ENCODE data around the gene TCTA. TPM values are rescaled to one million over a fixed set of nuclear protein-coding genes. Genes with fewer than 3 reads are reported as not detected.

The TCTA gene
- total and polyA plus RNA-seq, 2 of the 8 experiments (the other 6 are each of a cell fraction or from before 2014, with no cell fraction given): 6.2 to 11.0 TPM

GRCh38 chr3:49445391-49445790 lies 33.2 kb downstream of the TCTA start:
- FAIRE-seq (no peak), DNase-seq (ENCODE audit: low read depth in 1 of 2, low spot score in 2 of 2) (no peak)
- Histone ChIP-seq H4K91ac (replicated peaks; ENCODE audit: insufficient read length, low read length) (no peak overlapping the region), H4K5ac (ENCODE audit: insufficient read length, low read depth, low read length) (no peak overlapping the region), H3K4ac (replicated peaks; ENCODE audit: insufficient read length, low read depth, low read length) (no peak overlapping the region), H3K4me1 (replicated peaks in 1 of 4; ENCODE audit: control insufficient read depth in 3 of 4, insufficient read depth in 4 of 4, low read length in 3 of 4) (no peaks in the 10 kb centered on the region), H2AFZ (ENCODE audit: low read length) (no peak overlapping the region), H3K79me1 (ENCODE audit: low read depth, low read length) (no peaks in the 10 kb centered on the region), H3K9me3 (ENCODE audit: insufficient read depth in 2 of 2, low read depth in 1 of 2, low read length in 1 of 2) (no peaks in the 10 kb centered on the region), H4K8ac (ENCODE audit: extremely low read depth, insufficient read depth, low read length) (no peak overlapping the region), H3K9ac (replicated peaks in 1 of 4; ENCODE audit: extremely low read depth in 1 of 4, low read depth in 3 of 4, low read length in 3 of 4) (no peak overlapping the region), H3K4me3 (ENCODE audit: extremely low read depth in 1 of 4, insufficient read depth in 2 of 4, low read depth in 3 of 4, low read length in 4 of 4) (no peak overlapping the region), H3K79me2 (ENCODE audit: control insufficient read depth in 1 of 2, insufficient read depth in 2 of 2, low read length in 2 of 2) (no peaks in the 10 kb centered on the region), H2BK120ac (replicated peaks; ENCODE audit: low read depth, low read length) (no peak overlapping the region), H4K20me1 (replicated peaks in 1 of 2; ENCODE audit: control insufficient read depth in 1 of 2, insufficient read depth in 2 of 2, low read length in 2 of 2) (no peaks in the 10 kb centered on the region), H2BK15ac (ENCODE audit: low read length) (no peak overlapping the region), H2AK5ac (ENCODE audit: low read depth, low read length) (no peak overlapping the region), H3K23ac (ENCODE audit: insufficient read length) (no peak overlapping the region), H2BK12ac (ENCODE audit: low read depth, low read length) (no peak overlapping the region), H2BK20ac (ENCODE audit: low read length) (no peak overlapping the region), H3K27ac (ENCODE audit: low read depth, low read length) (no peak overlapping the region), H3K36me3 (ENCODE audit: control insufficient read depth in 2 of 4, insufficient read depth in 4 of 4, low read length in 3 of 4) (no peaks in the 10 kb centered on the region), H3K23me2 (ENCODE audit: low read depth, low read length) (no peaks in the 10 kb centered on the region), H3K56ac (replicated peaks; ENCODE audit: insufficient read length, low read depth, low read length) (no peak overlapping the region), H3K18ac (ENCODE audit: extremely low read depth, low read length) (no peak overlapping the region), H3K4me2 (ENCODE audit: insufficient read depth in 1 of 2, low read depth in 2 of 2, low read length in 2 of 2) (no peak overlapping the region), H3K14ac (ENCODE audit: insufficient read length) (no peak overlapping the region), H2BK5ac (ENCODE audit: low read depth, low read length) (no peak overlapping the region), H3K27me3 (replicated peaks in 1 of 4; ENCODE audit: control insufficient read depth in 3 of 4, extremely low read depth in 1 of 4, insufficient read depth in 3 of 4, low read length in 3 of 4) (no peaks in the 10 kb centered on the region)
- no peak for TF ChIP-seq RFX5 (IDR thresholded peaks at IDR 0.05; ENCODE audit: borderline replicate concordance, low read depth, low read length)
- TF ChIP-seq CHD2 (IDR thresholded peaks at IDR 0.05; ENCODE audit: low read length): no peak
- TF ChIP-seq GABPA (IDR thresholded peaks at IDR 0.05; ENCODE audit: borderline replicate concordance, insufficient read depth, low read length): no peak
- no peak for TF ChIP-seq BACH1 (IDR thresholded peaks at IDR 0.05; ENCODE audit: low read length)
- no peak for TF ChIP-seq GTF2F1 (IDR thresholded peaks at IDR 0.05; ENCODE audit: borderline replicate concordance, low read depth, low read length)
- no peak for TF ChIP-seq BRCA1 (IDR thresholded peaks at IDR 0.05; ENCODE audit: low read depth, low read length)
- WGBS, 2 experiments (ENCODE audit: extremely low coverage in 1 of 2, insufficient coverage in 1 of 2, insufficient read length in 1 of 2, insufficient replicate concordance in 2 of 2, low coverage in 1 of 2, low lambda C conversion rate in 2 of 2, missing lambda C conversion rate in 1 of 2): 85% methylated on average over 3 of the region's 5 CpGs; no CpG with 5 or more reads in 1 of the 2 experiments
- ChIA-PET CTCF (ENCODE audit: partially characterized antibody) (interaction anchor here (0.6 to 2.9 kb wide), 8 partner anchors 9 to 358 kb away, joined by 3 to 17 read pairs (median 4); partner anchors contain the start of gene USP4), POLR2A (ENCODE audit: partially characterized antibody) (interaction anchor here (0.7 to 1.4 kb wide), 3 partner anchors 26 to 47 kb away, joined by 3 read pairs; no protein-coding TSS in a partner anchor)
